IMR-90 (cell line): ENCODE data around the gene SKAP1. TPM values are rescaled to one million over a fixed set of nuclear protein-coding genes. Genes with fewer than 3 reads are reported as not detected.

Experiments
- ATAC-seq: fragments of 200-7000 bp; cut with Tn5 transposase; 2 replicates; pipeline ENCODE4 v1.9.1; 2020; ENCODE audit warnings: low read depth, mild to moderate bottlenecking, moderate library complexity
- BruUV-seq: library from RNA; stranded (reverse); fragments of 400-500 nt; replicated peaks from 2 replicates; lab custom pipeline; 2021; lab: Mats Ljungman, UMichigan
- CTCF ChIA-PET: fragments of 300-600 bp; formaldehyde crosslinking; extraction: SDS; loops from one replicate; lab custom pipeline; 2021; ENCODE audit warnings: antibody characterized with exemption; lab: Yijun Ruan, JAX
- POLR2A ChIA-PET: fragments of 300-600 bp; sonication (Branson Sonifier 250); formaldehyde crosslinking; loops from one replicate; lab custom pipeline; 2022; ENCODE audit warnings: antibody characterized with exemption; ENCODE audit not compliant: unreplicated experiment; lab: Charles Lee
- DNase-seq: peaks from one replicate; pipeline ENCODE4 v3.0.0; 2013
- H2AFZ ChIP-seq: replicated peaks from 2 replicates; pipeline ENCODE3; 2013; ENCODE audit warnings: low read length, mild to moderate bottlenecking; ENCODE audit not compliant: poor library complexity
- H2AK5ac ChIP-seq: 2 replicates; pipeline ENCODE4 v1.6.1; 2013; ENCODE audit warnings: low read depth, low read length, inconsistent platforms
- H2AK9ac ChIP-seq: replicated peaks from 2 replicates; pipeline ENCODE3; 2013; ENCODE audit warnings: mild to moderate bottlenecking, low read depth, low read length, moderate library complexity; ENCODE audit not compliant: poor library complexity
- H2BK120ac ChIP-seq: 2 replicates; pipeline ENCODE4 v1.6.1; 2013; ENCODE audit warnings: low read depth, low read length, inconsistent platforms
- H2BK15ac ChIP-seq: 3 replicates; pipeline ENCODE4 v1.6.1; 2013; ENCODE audit warnings: low read depth, low read length, inconsistent platforms
- H2BK20ac ChIP-seq: 2 replicates; pipeline ENCODE4 v1.6.1; 2013; ENCODE audit warnings: low read depth, mild to moderate bottlenecking, inconsistent platforms, low read length, moderate library complexity
- H2BK5ac ChIP-seq: 2 replicates; pipeline ENCODE4 v1.6.1; 2013; ENCODE audit warnings: mild to moderate bottlenecking, low read depth, low read length, inconsistent platforms; ENCODE audit not compliant: poor library complexity, severe bottlenecking
- H3K14ac ChIP-seq: replicated peaks from 2 replicates; pipeline ENCODE4 v1.6.1; 2013; ENCODE audit warnings: low read depth, low read length, inconsistent platforms
- H3K18ac ChIP-seq: 2 replicates; pipeline ENCODE4 v1.6.1; 2013; ENCODE audit warnings: low read depth, low read length, control low read depth
- H3K23ac ChIP-seq: 2 replicates; pipeline ENCODE4 v1.6.1; 2013; ENCODE audit warnings: low read depth, low read length, inconsistent platforms
- H3K27ac ChIP-seq: 2 replicates; pipeline ENCODE4 v1.5.1; 2013; ENCODE audit warnings: mild to moderate bottlenecking, control low read depth, low read length; ENCODE audit not compliant: insufficient read depth
- H3K27me3 ChIP-seq: 2 replicates; pipeline ENCODE4 v1.6.1; 2013; ENCODE audit warnings: low read length; ENCODE audit not compliant: control insufficient read depth, insufficient read depth
- H3K36me3 ChIP-seq: 2 replicates; pipeline ENCODE4 v1.6.1; 2013; ENCODE audit warnings: low read length, mixed read lengths; ENCODE audit not compliant: control insufficient read depth, insufficient read depth
- H3K4ac ChIP-seq: 2 replicates; pipeline ENCODE4 v1.6.1; 2013; ENCODE audit warnings: low read depth, low read length, inconsistent platforms
- H3K4me1 ChIP-seq: 2 replicates; pipeline ENCODE4 v1.6.1; 2013; ENCODE audit warnings: low read length, mixed read lengths; ENCODE audit not compliant: control insufficient read depth, insufficient read depth
- H3K4me2 ChIP-seq: 2 replicates; pipeline ENCODE4 v1.6.1; 2013; ENCODE audit warnings: low read depth, mild to moderate bottlenecking, control low read depth, low read length, moderate library complexity
- H3K4me3 ChIP-seq: 2 replicates; pipeline ENCODE4 v1.5.1; 2013; ENCODE audit warnings: low read depth, mild to moderate bottlenecking, control low read depth, low read length, moderate library complexity; ENCODE audit not compliant: insufficient read depth
- H3K56ac ChIP-seq: 2 replicates; pipeline ENCODE4 v1.6.1; 2013; ENCODE audit warnings: low read length, inconsistent platforms; ENCODE audit not compliant: insufficient read depth; ENCODE audit errors: extremely low read depth
- H3K79me1 ChIP-seq, 2 experiments: 2 replicates each; pipeline ENCODE4 v1.6.1; 2013; ENCODE audit warnings: low read length in 2 of 2, inconsistent platforms in 1 of 2, low read depth in 1 of 2
- H3K9ac ChIP-seq: 2 replicates; pipeline ENCODE4 v1.6.1; 2013; ENCODE audit warnings: low read depth, low read length, control low read depth
- H3K9me1 ChIP-seq: 2 replicates; pipeline ENCODE4 v1.6.1; 2013; ENCODE audit warnings: low read length, inconsistent platforms; ENCODE audit not compliant: insufficient read depth
- H3K9me3 ChIP-seq: 2 replicates; pipeline ENCODE4 v1.6.1; 2013; ENCODE audit warnings: low read length; ENCODE audit not compliant: control insufficient read depth, insufficient read depth
- H4K20me1 ChIP-seq: 2 replicates; pipeline ENCODE4 v1.6.1; 2013; ENCODE audit warnings: low read length, inconsistent platforms; ENCODE audit not compliant: insufficient read depth
- H4K5ac ChIP-seq: 2 replicates; pipeline ENCODE4 v1.6.1; 2013; ENCODE audit warnings: mild to moderate bottlenecking, low read depth, low read length, control low read depth
- H4K8ac ChIP-seq, 2 experiments: 2 replicates each; pipeline ENCODE4 v1.6.1; 2013; ENCODE audit warnings: low read depth in 2 of 2, low read length in 2 of 2, control low read depth in 1 of 2, inconsistent platforms in 1 of 2
- H4K91ac ChIP-seq: 2 replicates; pipeline ENCODE4 v1.6.1; 2013; ENCODE audit warnings: low read depth, low read length, inconsistent platforms; ENCODE audit not compliant: insufficient read depth
- BHLHE40 ChIP-seq: fragments of 150-350 bp; IDR thresholded peaks from 2 replicates; pipeline ENCODE4 v1.6.1; 2016; ENCODE audit warnings: mild to moderate bottlenecking, low read depth, low read length
- CEBPB ChIP-seq: IDR thresholded peaks from 2 replicates; pipeline ENCODE4 v1.6.1; 2012; ENCODE audit warnings: low read depth, low read length, improper control_type of control experiment
- CHD1 ChIP-seq: IDR thresholded peaks from 2 replicates; pipeline ENCODE4 v1.6.1; 2012; ENCODE audit warnings: low read depth, low read length, improper control_type of control experiment
- CTCF ChIP-seq: conservative IDR thresholded peaks from 2 replicates; pipeline ENCODE4 v1.5.1; 2012; ENCODE audit warnings: mild to moderate bottlenecking, low read depth, low read length, improper control_type of control experiment
- ELK1 ChIP-seq: fragments of 150-350 bp; IDR thresholded peaks from 2 replicates; pipeline ENCODE4 v1.6.1; 2016; ENCODE audit warnings: low read depth, mild to moderate bottlenecking, low read length, moderate library complexity, borderline replicate concordance
- FOS ChIP-seq: fragments of 150-350 bp; IDR thresholded peaks from 2 replicates; pipeline ENCODE4 v1.6.1; 2016; ENCODE audit warnings: low read depth, low read length
- MAFK ChIP-seq: IDR thresholded peaks from 2 replicates; pipeline ENCODE4 v1.6.1; 2012; ENCODE audit warnings: low read depth, low read length, improper control_type of control experiment
- MAZ ChIP-seq: IDR thresholded peaks from 2 replicates; pipeline ENCODE4 v1.6.1; 2012; ENCODE audit warnings: low read depth, mild to moderate bottlenecking, low read length, improper control_type of control experiment, moderate library complexity, borderline replicate concordance
- MXI1 ChIP-seq: IDR thresholded peaks from 2 replicates; pipeline ENCODE4 v1.6.1; 2012; ENCODE audit warnings: low read depth, mild to moderate bottlenecking, low read length, moderate library complexity, borderline replicate concordance
- NFE2L2 ChIP-seq: fragments of 150-350 bp; IDR thresholded peaks from 2 replicates; pipeline ENCODE4 v1.6.1; 2016; ENCODE audit warnings: low read depth, mild to moderate bottlenecking, low read length
- POLR2A ChIP-seq: IDR thresholded peaks from 2 replicates; pipeline ENCODE4 v1.6.1; 2012; ENCODE audit warnings: mild to moderate bottlenecking, low read depth, low read length
- RAD21 ChIP-seq: IDR thresholded peaks from 2 replicates; pipeline ENCODE4 v1.6.1; 2012; ENCODE audit warnings: low read length, improper control_type of control experiment
- RCOR1 ChIP-seq: IDR thresholded peaks from 2 replicates; pipeline ENCODE4 v1.6.1; 2012; ENCODE audit warnings: mild to moderate bottlenecking, low read length, improper control_type of control experiment; ENCODE audit not compliant: insufficient replicate concordance
- RFX5 ChIP-seq: IDR thresholded peaks from 2 replicates; pipeline ENCODE4 v1.8.0; 2012; ENCODE audit warnings: low read depth, mild to moderate bottlenecking, low read length, moderate library complexity
- SMC3 ChIP-seq: fragments of 150-350 bp; IDR thresholded peaks from 2 replicates; pipeline ENCODE4 v1.6.1; 2016; ENCODE audit warnings: low read depth, mild to moderate bottlenecking, antibody characterized with exemption, low read length, moderate library complexity
- WGBS, 2 experiments: methylation state at CpG; one replicate each; pipeline versions ENCODE4 v1.1.5 to v1.1.7; 2013; ENCODE audit warnings: missing lambda C conversion rate in 2 of 2; ENCODE audit not compliant: insufficient read length in 1 of 2; ENCODE audit errors: extremely low coverage in 2 of 2; 5-methylcytosine and 5-hydroxymethylcytosine counted together
- dilution Hi-C: fragments of 300-500 bp; cut with HindIII; formaldehyde crosslinking; loops from one replicate; pipeline ENCODE4 v1.14.3; 2018; ENCODE audit warnings: low sequenced_read_pairs; ENCODE audit not compliant: unreplicated experiment
- in situ Hi-C: fragments of 300-500 bp; cut with MboI; formaldehyde crosslinking; loops from 3 replicates; pipeline ENCODE4 v1.14.3; 2019; ENCODE audit warnings: low sequenced_read_pairs, inconsistent platforms, mixed read lengths
- intact Hi-C: fragments of 100-400 bp; cut with micrococcal nuclease; formaldehyde crosslinking; loops from 2 replicates; pipeline ENCODE4 v1.10.0; 2022
- polyA plus RNA-seq, 3 experiments: library from polyadenylated mRNA; depleted of rRNA; stranded (reverse); fragments of >200 nt; gene quantifications; 2 replicates each; pipeline ENCODE4 v1.2.3, GENCODE V29; 2012; ENCODE audit warnings: low replicate concordance in 1 of 3
- total RNA-seq: library from RNA; depleted of rRNA; stranded (reverse); fragments of >200 nt; gene quantifications from 2 replicates; pipeline ENCODE4 v1.2.3, GENCODE V29; 2012
- TF ChIP-seq, protein P1 (sequence below): fragments of 150-350 bp; IDR thresholded peaks from 2 replicates; pipeline ENCODE4 v1.6.1; 2017; ENCODE audit warnings: mild to moderate bottlenecking, antibody characterized with exemption, low read length, low read depth

Gene SKAP1
- total and polyA plus RNA-seq, 2 of the 4 experiments (the other 2 are of a cell fraction): not detected

DNA sequence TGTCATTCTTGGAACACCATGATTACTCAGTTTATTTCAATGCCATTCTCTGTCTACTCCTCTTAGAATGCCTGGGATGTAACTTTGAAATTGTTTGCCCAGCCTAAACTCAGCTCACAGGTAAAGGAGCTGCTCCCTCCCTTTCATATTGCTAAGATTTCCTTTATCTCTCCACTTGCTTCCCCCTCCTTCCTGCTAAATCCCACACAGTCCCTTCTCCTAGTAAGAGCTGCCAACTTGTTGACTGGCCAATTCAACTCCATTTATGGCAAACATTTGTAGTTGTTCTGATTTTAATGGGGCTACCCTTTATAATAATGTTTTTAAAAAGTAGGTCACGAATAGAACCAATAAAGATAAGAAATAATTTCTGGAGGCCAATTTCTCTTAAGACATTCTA lies 146.1 kb downstream of the SKAP1 start:
- no peak overlapping the region for H2AK9ac ChIP-seq
- no peak overlapping the region for H2BK15ac ChIP-seq
- no peak overlapping the region for H3K18ac ChIP-seq
- ChIA-PET POLR2A (no interaction called here), CTCF (no interaction called here)
- H4K91ac ChIP-seq: no peak overlapping the region
- H3K9me3 ChIP-seq: no peaks in the 10 kb centered on the region
- H3K27ac ChIP-seq: no peak overlapping the region
- H3K4me2 ChIP-seq: no peak overlapping the region
- no TSS peak for BruUV-seq
- no peak overlapping the region for H3K9ac ChIP-seq
- H4K20me1 ChIP-seq: no peaks in the 10 kb centered on the region
- no peak overlapping the region for H4K8ac ChIP-seq
- H3K9me1 ChIP-seq: no peaks in the 10 kb centered on the region
- no peak overlapping the region for H2BK5ac ChIP-seq
- no peak overlapping the region for H2AK5ac ChIP-seq
- no peak overlapping the region for H3K4me3 ChIP-seq
- H3K56ac ChIP-seq: no peak overlapping the region
- no peaks in the 10 kb centered on the region for H3K4me1 ChIP-seq
- no peak overlapping the region for H4K5ac ChIP-seq
- dilution Hi-C loops: no loop called here
- WGBS, 2 experiments: no CpG with 5 or more reads among the region's 1 CpG
- no peak overlapping the region for H3K23ac ChIP-seq
- no peak overlapping the region for H3K4ac ChIP-seq
- H3K27me3 ChIP-seq: peaks cover 34% of the 10 kb centered on the region
- no peak overlapping the region for H2BK120ac ChIP-seq
- H3K36me3 ChIP-seq: no peaks in the 10 kb centered on the region
- no peak overlapping the region for H2AFZ ChIP-seq
- no peak for ATAC-seq
- no peaks in the 10 kb centered on the region for H3K79me1 ChIP-seq
- no peak for DNase-seq
- no peak overlapping the region for H2BK20ac ChIP-seq
- in situ Hi-C loops: no loop called here
- intact Hi-C loops: no loop called here
- TF ChIP-seq FOS: no peak
- no peak for TF ChIP-seq CEBPB
- no peak for TF ChIP-seq CHD1
- TF ChIP-seq, protein P1, sequence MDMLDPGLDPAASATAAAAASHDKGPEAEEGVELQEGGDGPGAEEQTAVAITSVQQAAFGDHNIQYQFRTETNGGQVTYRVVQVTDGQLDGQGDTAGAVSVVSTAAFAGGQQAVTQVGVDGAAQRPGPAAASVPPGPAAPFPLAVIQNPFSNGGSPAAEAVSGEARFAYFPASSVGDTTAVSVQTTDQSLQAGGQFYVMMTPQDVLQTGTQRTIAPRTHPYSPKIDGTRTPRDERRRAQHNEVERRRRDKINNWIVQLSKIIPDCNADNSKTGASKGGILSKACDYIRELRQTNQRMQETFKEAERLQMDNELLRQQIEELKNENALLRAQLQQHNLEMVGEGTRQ: no peak
- no peak for TF ChIP-seq CTCF
- no peak for TF ChIP-seq MAFK
- no peak for TF ChIP-seq MAZ
- TF ChIP-seq POLR2A: no peak
- no peak for TF ChIP-seq ELK1
- no peak for TF ChIP-seq BHLHE40
- no peak for TF ChIP-seq MXI1
- no peak for TF ChIP-seq SMC3
- no peak for TF ChIP-seq NFE2L2
- no peak for TF ChIP-seq RCOR1
- TF ChIP-seq RAD21: no peak
- TF ChIP-seq RFX5: no peak
- no peak overlapping the region for H3K14ac ChIP-seq
